Tibial artery (tissue), 4 donors: ENCODE data around the gene KCNJ9.

ENCODE experiments used
- DNase-seq, 2 donors: peaks; one replicate each; pipeline ENCODE4 v3.0.0-alpha.2; 2019
- H3K27ac ChIP-seq, 2 donors: fragments of 200-600 bp; sonication (generic) in 1 of 2; 1 replicate in 1 of 2; 2 replicates in 1 of 2; pipeline ENCODE4 v1.5.1; 2018 to 2019; ENCODE audit warnings: mild to moderate bottlenecking in 1 of 2
- H3K27me3 ChIP-seq, 2 donors: fragments of 200-600 bp; sonication (generic) in 1 of 2; one replicate each; pipeline versions ENCODE4 v1.5.1 to v1.6.0; 2016 to 2019
- H3K36me3 ChIP-seq, 3 donors: fragments of 200-600 bp; sonication (generic) in 2 of 3; one replicate each; pipeline ENCODE4 v1.5.1; 2016 to 2019; ENCODE audit warnings: mild to moderate bottlenecking in 2 of 3
- H3K4me1 ChIP-seq, 4 donors: fragments of 200-600 bp; sonication (generic) in 2 of 4; 1 replicate in 3 of 4; 2 replicates in 1 of 4; pipeline ENCODE4 v1.5.1; 2016 to 2019
- H3K4me3 ChIP-seq, 2 donors: fragments of 200-600 bp; sonication (generic) in 1 of 2; 1 replicate in 1 of 2; 2 replicates in 1 of 2; pipeline ENCODE4 v1.5.1; 2018 to 2019; ENCODE audit warnings: mild to moderate bottlenecking in 2 of 2
- H3K9me3 ChIP-seq, 3 donors: fragments of 200-600 bp; sonication (generic) in 1 of 3; one replicate each; pipeline ENCODE4 v1.5.1; 2016 to 2019
- intact Hi-C: fragments of 100-400 bp; cut with DNase I; formaldehyde crosslinking; loops from one replicate; pipeline ENCODE4 v1.15.0; 2023; ENCODE audit warnings: low total_unique reads
- TF ChIP-seq, protein P1 (sequence below), 2 experiments: fragments of 200-600 bp in 1 of 2; fragments of 450-650 bp in 1 of 2; IDR thresholded peaks; one replicate each; pipeline ENCODE4 v1.5.1; 2017 to 2019; ENCODE audit warnings: antibody characterized with exemption in 2 of 2, mild to moderate bottlenecking in 1 of 2, moderate library complexity in 1 of 2

Gene KCNJ9

DNA sequence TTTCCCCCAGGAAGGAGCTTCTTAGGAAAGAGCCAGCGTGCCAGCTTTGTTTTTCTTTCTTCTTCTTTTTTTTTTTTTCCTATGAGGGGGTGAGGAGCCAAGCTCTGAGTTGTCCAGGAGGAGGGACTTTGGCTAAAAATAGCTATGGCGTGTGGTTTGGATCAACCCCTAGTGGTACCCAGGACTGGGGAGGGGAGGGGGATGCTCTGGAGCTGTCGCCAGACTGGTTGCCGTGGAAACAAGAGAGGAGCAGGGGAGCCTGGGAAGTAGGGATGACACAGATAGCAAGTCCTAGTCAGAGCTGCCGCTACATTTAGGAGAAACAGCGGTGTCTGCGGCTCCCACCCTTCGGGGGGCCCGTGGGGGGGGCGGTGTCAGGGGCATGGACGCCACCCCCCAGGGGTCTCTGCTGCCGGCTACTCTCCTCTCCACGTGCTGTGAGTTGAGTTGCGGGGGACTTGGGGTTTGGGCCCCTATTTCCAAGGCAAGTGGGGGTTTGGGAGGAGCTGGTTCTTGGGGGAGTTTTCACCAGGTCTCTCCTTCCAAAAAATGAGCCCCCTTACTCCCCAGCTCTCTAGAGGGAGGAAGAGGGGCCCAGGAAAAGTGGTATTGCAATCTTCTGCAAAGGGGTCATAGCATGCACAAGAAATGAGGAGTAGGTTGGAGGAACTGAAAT is at the start of gene KCNJ9:
Gene KCNJ9, plus strand, starts transcription at position 278 of the 676 bp plus-strand sequence. CDS start 2,493 bp downstream, outside the sequence.
- Histone ChIP-seq H3K4me3 (no peak within 1 kb of the TSS), H3K4me1 (peaks cover 0 to 41% (median 34%) of the 10 kb centered on the region in 4 donors), H3K9me3 (no peaks in the 10 kb centered on the region), H3K27me3 (peaks cover 0 to 16% of the 10 kb centered on the region in 2 donors), H3K27ac (peak within 1 kb of the TSS in 1 of 2 donors; percentile 13), H3K36me3 (no peaks in the 10 kb centered on the region)
- TF ChIP-seq, protein P1, sequence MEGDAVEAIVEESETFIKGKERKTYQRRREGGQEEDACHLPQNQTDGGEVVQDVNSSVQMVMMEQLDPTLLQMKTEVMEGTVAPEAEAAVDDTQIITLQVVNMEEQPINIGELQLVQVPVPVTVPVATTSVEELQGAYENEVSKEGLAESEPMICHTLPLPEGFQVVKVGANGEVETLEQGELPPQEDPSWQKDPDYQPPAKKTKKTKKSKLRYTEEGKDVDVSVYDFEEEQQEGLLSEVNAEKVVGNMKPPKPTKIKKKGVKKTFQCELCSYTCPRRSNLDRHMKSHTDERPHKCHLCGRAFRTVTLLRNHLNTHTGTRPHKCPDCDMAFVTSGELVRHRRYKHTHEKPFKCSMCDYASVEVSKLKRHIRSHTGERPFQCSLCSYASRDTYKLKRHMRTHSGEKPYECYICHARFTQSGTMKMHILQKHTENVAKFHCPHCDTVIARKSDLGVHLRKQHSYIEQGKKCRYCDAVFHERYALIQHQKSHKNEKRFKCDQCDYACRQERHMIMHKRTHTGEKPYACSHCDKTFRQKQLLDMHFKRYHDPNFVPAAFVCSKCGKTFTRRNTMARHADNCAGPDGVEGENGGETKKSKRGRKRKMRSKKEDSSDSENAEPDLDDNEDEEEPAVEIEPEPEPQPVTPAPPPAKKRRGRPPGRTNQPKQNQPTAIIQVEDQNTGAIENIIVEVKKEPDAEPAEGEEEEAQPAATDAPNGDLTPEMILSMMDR (IDR thresholded peaks at IDR 0.05) = no peak
- DNase-seq = no peak
- intact Hi-C loops = loop anchor here (5.0 kb wide), 1 partner anchor 159 kb away; no protein-coding TSS in a partner anchor

DNA sequence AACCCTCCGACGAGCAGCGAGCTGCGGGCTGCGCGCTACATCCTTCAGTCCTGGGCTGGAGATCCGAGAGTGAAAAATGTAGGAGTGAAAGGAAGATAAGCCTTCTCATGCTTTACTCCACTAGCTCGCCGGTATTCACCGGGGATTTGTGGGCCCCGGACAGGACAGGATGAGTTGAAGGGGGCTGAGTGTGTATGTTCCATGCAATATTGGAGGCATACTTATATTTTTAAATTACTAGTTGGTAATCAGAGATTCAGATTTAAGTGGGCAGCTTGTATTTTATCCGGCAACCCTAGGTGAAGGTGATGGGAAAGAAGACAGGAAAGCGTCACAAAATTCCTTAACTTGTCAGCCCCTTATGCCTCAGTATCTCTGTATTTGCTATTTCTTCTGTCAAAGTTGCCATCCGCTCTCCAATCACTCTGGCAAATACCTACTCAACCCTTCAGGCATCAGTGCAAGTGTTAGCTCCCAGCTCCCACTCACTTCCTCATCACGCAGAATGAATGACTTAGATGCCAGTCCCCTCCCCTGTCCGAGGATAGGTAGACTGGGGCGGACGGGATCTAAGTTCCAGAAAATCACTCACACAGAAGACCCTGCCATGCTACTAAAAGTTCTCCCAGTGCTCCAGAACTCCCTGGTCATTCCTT is 49.0 kb upstream of the KCNJ9 start:
- Histone ChIP-seq H3K27me3 (no peaks in the 10 kb centered on the region), H3K27ac (peak overlapping the region; percentile 67 to 68), H3K4me1 (peaks cover 0 to 23% (median 19%) of the 10 kb centered on the region in 4 donors), H3K36me3 (peaks cover 0 to under 1% (median 0%) of the 10 kb centered on the region in 3 donors), H3K9me3 (no peaks in the 10 kb centered on the region), H3K4me3 (peak overlapping the region; percentile 77 to 81)
- DNase-seq = no peak
- TF ChIP-seq, protein P1 (IDR thresholded peaks at IDR 0.05) = no peak
- intact Hi-C loops = loop anchor here (10.0 kb wide), 1 partner anchor 247 kb away; the partner anchor contains the start of gene DUSP23

DNA sequence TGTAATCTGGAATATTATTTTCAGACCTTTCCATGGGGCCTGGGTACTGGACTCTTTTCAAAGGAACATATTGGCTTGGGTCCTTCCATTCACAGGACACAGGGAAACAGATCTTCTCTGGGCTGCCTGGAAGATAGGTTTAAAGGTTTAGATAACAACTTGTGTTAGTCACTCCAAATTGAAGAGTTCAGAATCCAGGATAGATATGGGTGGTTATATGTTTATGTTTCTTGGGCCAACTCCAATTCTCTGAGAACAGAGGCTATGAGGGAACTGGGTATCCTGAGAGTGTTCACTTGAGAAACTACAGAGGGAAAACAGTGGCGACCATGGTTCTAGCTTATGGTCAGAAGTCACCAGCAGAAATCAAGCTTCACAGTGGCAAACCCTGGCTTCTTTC is 40.9 kb upstream of the KCNJ9 start:
- no peaks in the 10 kb centered on the region for H3K9me3 ChIP-seq
- H3K4me3 ChIP-seq = no peak overlapping the region
- no peaks in the 10 kb centered on the region for H3K4me1 ChIP-seq
- TF ChIP-seq, protein P1 (IDR thresholded peaks at IDR 0.05) = no peak
- no peak for DNase-seq
- H3K27ac ChIP-seq = no peak overlapping the region
- no peaks in the 10 kb centered on the region for H3K36me3 ChIP-seq
- intact Hi-C loops = no loop called here
- H3K27me3 ChIP-seq = peaks cover 0 to 10% of the 10 kb centered on the region in 2 donors

DNA sequence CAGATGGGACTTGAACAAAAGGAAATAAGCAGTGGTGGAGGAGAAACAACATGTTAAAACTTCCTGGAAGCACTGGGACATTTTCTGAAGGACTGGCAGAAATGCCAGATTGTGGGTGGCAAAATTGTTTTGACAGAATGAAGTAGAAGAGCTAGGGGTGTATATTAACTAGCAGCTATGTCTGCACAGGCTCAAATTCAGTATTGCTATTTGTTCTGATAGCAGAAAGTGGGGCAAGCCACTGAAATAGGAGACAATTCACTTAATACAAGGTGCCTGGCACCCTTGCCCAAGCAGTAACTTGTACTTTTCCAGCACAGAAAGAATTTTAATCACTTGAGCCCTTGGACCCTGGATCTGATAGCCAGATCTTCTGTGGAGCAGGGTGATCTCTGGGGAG is 37.8 kb upstream of the KCNJ9 start:
- Histone ChIP-seq H3K9me3 (no peaks in the 10 kb centered on the region), H3K36me3 (no peaks in the 10 kb centered on the region), H3K27me3 (peaks cover 0 to 10% of the 10 kb centered on the region in 2 donors), H3K4me1 (peaks cover 0 to 11% (median 5%) of the 10 kb centered on the region in 4 donors), H3K4me3 (no peak overlapping the region), H3K27ac (no peak overlapping the region)
- TF ChIP-seq, protein P1 (IDR thresholded peaks at IDR 0.05) = no peak
- intact Hi-C loops = no loop called here
- DNase-seq = no peak

DNA sequence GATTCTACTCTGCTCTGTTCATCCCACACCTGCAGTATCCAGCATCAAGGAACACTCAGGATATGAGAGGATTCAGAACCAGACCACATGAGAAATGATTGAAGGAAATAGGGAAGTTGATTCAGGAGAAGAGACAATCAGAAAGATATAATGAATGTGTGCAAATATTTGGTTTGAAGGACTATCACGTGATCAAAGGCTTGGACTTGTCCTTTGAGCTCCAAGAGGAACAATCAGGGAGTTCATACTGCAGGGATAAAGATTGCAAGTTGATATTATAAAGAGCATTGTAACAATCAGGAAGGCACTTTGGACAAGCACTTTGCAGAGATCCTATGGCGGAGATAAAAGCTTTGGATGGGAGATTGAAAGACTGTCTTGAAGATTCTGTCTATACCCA is 35.7 kb upstream of the KCNJ9 start:
- DNase-seq = no peak
- TF ChIP-seq, protein P1 (IDR thresholded peaks at IDR 0.05) = no peak
- Histone ChIP-seq H3K27me3 (peaks cover 0 to 10% of the 10 kb centered on the region in 2 donors), H3K9me3 (no peaks in the 10 kb centered on the region), H3K4me3 (no peak overlapping the region), H3K36me3 (no peaks in the 10 kb centered on the region), H3K4me1 (peaks cover 0 to 11% (median 5%) of the 10 kb centered on the region in 4 donors), H3K27ac (no peak overlapping the region)
- intact Hi-C loops = no loop called here
